Ishikawa (cell line): ENCODE results near the gene FAM53B.

Source experiments
- CEBPB ChIP-seq: IDR thresholded peaks from 2 replicates; pipeline ENCODE4 v1.6.1; 2012
- CREB1 ChIP-seq: IDR thresholded peaks from 2 replicates; pipeline ENCODE4 v1.6.1; 2012; ENCODE audit warnings: low read depth
- EGR1 ChIP-seq: IDR thresholded peaks from 2 replicates; pipeline ENCODE4 v1.6.1; 2012
- EP300 ChIP-seq: IDR thresholded peaks from 2 replicates; pipeline ENCODE4 v1.6.1; 2012; ENCODE audit warnings: borderline replicate concordance
- FOXM1 ChIP-seq: IDR thresholded peaks from 2 replicates; pipeline ENCODE4 v1.6.1; 2012; ENCODE audit warnings: low read depth, borderline replicate concordance
- MAX ChIP-seq: IDR thresholded peaks from 2 replicates; pipeline ENCODE4 v1.6.1; 2012
- NFIC ChIP-seq: IDR thresholded peaks from 2 replicates; pipeline ENCODE4 v1.6.1; 2012
- RAD21 ChIP-seq: IDR thresholded peaks from 2 replicates; pipeline ENCODE4 v1.6.1; 2012; ENCODE audit warnings: low read depth
- REST ChIP-seq: IDR thresholded peaks from 2 replicates; pipeline ENCODE4 v1.6.1; 2012; ENCODE audit warnings: low read depth, mild to moderate bottlenecking
- TAF1 ChIP-seq: IDR thresholded peaks from 2 replicates; pipeline ENCODE4 v1.6.1; 2012; ENCODE audit warnings: low read depth, mild to moderate bottlenecking
- TCF12 ChIP-seq: IDR thresholded peaks from 2 replicates; pipeline ENCODE4 v1.6.1; 2012; ENCODE audit warnings: low read depth
- TEAD4 ChIP-seq: IDR thresholded peaks from 2 replicates; pipeline ENCODE4 v1.6.1; 2012
- USF1 ChIP-seq: IDR thresholded peaks from 2 replicates; pipeline ENCODE4 v1.6.1; 2012
- YY1 ChIP-seq: IDR thresholded peaks from 2 replicates; pipeline ENCODE4 v1.6.1; 2012; ENCODE audit warnings: low read depth
- ZBTB7A ChIP-seq: IDR thresholded peaks from 2 replicates; pipeline ENCODE4 v1.6.1; 2012; ENCODE audit warnings: low read depth

The FAM53B gene

GRCh38 chr10:124601431-124602120, 142.6 kb downstream of the FAM53B start:
- TF ChIP-seq EGR1 (no peak), EP300 (no peak), ZBTB7A (no peak), RAD21 (no peak), MAX (no peak), CREB1 (no peak), REST (no peak), TAF1 (no peak)

GRCh38 chr10:124601016-124601415, 143.2 kb downstream of the FAM53B start:
- TF ChIP-seq USF1 (no peak), TEAD4 (no peak), EGR1 (no peak), EP300 (no peak), CEBPB (no peak), NFIC (no peak), MAX (no peak), YY1 (no peak), TAF1 (no peak), ZBTB7A (no peak), REST (no peak), FOXM1 (no peak), TCF12 (no peak), RAD21 (no peak), CREB1 (no peak)

GRCh38 chr10:124600051-124600880, 143.9 kb downstream of the FAM53B start:
- no peak for TF ChIP-seq TEAD4
- TF ChIP-seq EGR1 = no peak
- no peak for TF ChIP-seq CREB1
- TF ChIP-seq USF1 = no peak
- no peak for TF ChIP-seq REST
- TF ChIP-seq TCF12 = no peak
- no peak for TF ChIP-seq TAF1
- TF ChIP-seq EP300 = no peak
- no peak for TF ChIP-seq RAD21
- TF ChIP-seq NFIC = no peak

- no peak for TF ChIP-seq EGR1
- no peak for TF ChIP-seq CEBPB
- no peak for TF ChIP-seq USF1
- no peak for TF ChIP-seq NFIC
- TF ChIP-seq EP300 = no peak
- TF ChIP-seq TCF12 = no peak
- TF ChIP-seq ZBTB7A = no peak
- no peak for TF ChIP-seq MAX
- no peak for TF ChIP-seq FOXM1
- no peak for TF ChIP-seq YY1
- no peak for TF ChIP-seq RAD21
- no peak for TF ChIP-seq CREB1
- TF ChIP-seq TAF1 = no peak
- no peak for TF ChIP-seq REST
- TF ChIP-seq TEAD4 = no peak
Observed at GRCh38 chr10:124599588-124600050, 144.6 kb downstream of the FAM53B start.
